Astrocyte (in vitro differentiated cells and primary cell): Measurements from ENCODE around the gene HIBADH. TPM values are rescaled to one million over a fixed set of nuclear protein-coding genes. Genes with fewer than 3 reads are reported as not detected.

Experiments used
- DNase-seq: peaks from one replicate; pipeline ENCODE4 v3.0.0-alpha.2; 2010; ENCODE audit warnings: low read depth
- FAIRE-seq: peaks from 2 replicates; lab custom pipeline; 2011; peaks lifted over from hg19 to GRCh38; lab: Jason Lieb, UNC
- H2AFZ ChIP-seq: 2 replicates; pipeline ENCODE4 v1.6.0; 2012; ENCODE audit warnings: low read depth, low read length, inconsistent platforms
- H3K27ac ChIP-seq: 2 replicates; pipeline ENCODE4 v1.5.1; 2011; ENCODE audit warnings: low read depth, low read length, inconsistent platforms
- H3K27me3 ChIP-seq: 2 replicates; pipeline ENCODE4 v1.6.0; 2011; ENCODE audit warnings: low read length, inconsistent platforms; ENCODE audit not compliant: insufficient read depth
- H3K36me3 ChIP-seq: 2 replicates; pipeline ENCODE4 v1.5.1; 2011; ENCODE audit warnings: low read length, inconsistent platforms; ENCODE audit not compliant: insufficient read depth
- H3K4me1 ChIP-seq: 2 replicates; pipeline ENCODE4 v1.5.1; 2011; ENCODE audit warnings: low read length, inconsistent platforms; ENCODE audit not compliant: insufficient read depth
- H3K4me2 ChIP-seq: 2 replicates; pipeline ENCODE4 v1.6.0; 2012; ENCODE audit warnings: low read length, inconsistent platforms
- H3K4me3 ChIP-seq: 2 replicates; pipeline ENCODE4 v1.5.1; 2011; ENCODE audit warnings: low read depth, mild to moderate bottlenecking, low read length, inconsistent platforms; ENCODE audit not compliant: insufficient read depth
- H3K79me2 ChIP-seq: 2 replicates; pipeline ENCODE4 v1.6.0; 2012; ENCODE audit warnings: mild to moderate bottlenecking, low read length, inconsistent platforms; ENCODE audit not compliant: insufficient read depth
- H3K9ac ChIP-seq: 2 replicates; pipeline ENCODE4 v1.6.0; 2012; ENCODE audit warnings: mild to moderate bottlenecking, low read length, inconsistent platforms
- H3K9me3 ChIP-seq: 2 replicates; pipeline ENCODE4 v1.5.1; 2012; ENCODE audit warnings: low read depth, mild to moderate bottlenecking, low read length, inconsistent platforms; ENCODE audit not compliant: insufficient read depth
- H4K20me1 ChIP-seq: 2 replicates; pipeline ENCODE4 v1.6.0; 2012; ENCODE audit warnings: low read length, inconsistent platforms; ENCODE audit not compliant: insufficient read depth
- H3K27ac Mint-ChIP-seq: one replicate; pipeline ENCODE4 v1.8.0; 2021; ENCODE audit warnings: mild to moderate bottlenecking, mixed read lengths; ENCODE audit not compliant: unreplicated experiment
- H3K27me3 Mint-ChIP-seq: one replicate; pipeline ENCODE4 v1.8.0; 2021; ENCODE audit warnings: low read depth, mixed read lengths; ENCODE audit not compliant: unreplicated experiment
- H3K36me3 Mint-ChIP-seq: one replicate; pipeline ENCODE4 v1.8.0; 2021; ENCODE audit warnings: low read depth, mixed read lengths; ENCODE audit not compliant: unreplicated experiment
- H3K4me1 Mint-ChIP-seq: one replicate; pipeline ENCODE4 v1.8.0; 2021; ENCODE audit warnings: low read depth, mixed read lengths; ENCODE audit not compliant: unreplicated experiment
- H3K4me3 Mint-ChIP-seq: one replicate; pipeline ENCODE4 v1.8.0; 2021; ENCODE audit warnings: mild to moderate bottlenecking, moderate library complexity, mixed read lengths; ENCODE audit not compliant: unreplicated experiment
- H3K9me3 Mint-ChIP-seq: one replicate; pipeline ENCODE4 v1.8.0; 2021; ENCODE audit warnings: mild to moderate bottlenecking, mixed read lengths; ENCODE audit not compliant: unreplicated experiment
- CTCF ChIP-seq: IDR thresholded peaks from 2 replicates; pipeline ENCODE4 v1.5.1; 2011; ENCODE audit warnings: low read depth, mild to moderate bottlenecking, inconsistent platforms, low read length, moderate library complexity; ENCODE audit not compliant: insufficient read depth
- EZH2 ChIP-seq: IDR thresholded peaks from 2 replicates; pipeline ENCODE4 v1.6.1; 2012; ENCODE audit warnings: mild to moderate bottlenecking, low read length, inconsistent platforms; ENCODE audit not compliant: insufficient read depth
- total RNA-seq: library from RNA; stranded (reverse); gene quantifications from 2 replicates; pipeline ENCODE4 v1.2.1, GENCODE V29; 2021

The HIBADH gene
- total RNA-seq, 1 donor from 2014 or later = 21.9 TPM

- no peaks in the 10 kb centered on the region for H3K36me3 ChIP-seq
- Mint-ChIP-seq H3K4me1 (peaks cover 40% of the 10 kb centered on the region), H3K27ac (no peak overlapping the region), H3K4me3 (no peak overlapping the region), H3K36me3 (no peaks in the 10 kb centered on the region), H3K27me3 (no peaks in the 10 kb centered on the region), H3K9me3 (no peaks in the 10 kb centered on the region)
- no peaks in the 10 kb centered on the region for H4K20me1 ChIP-seq
- no peaks in the 10 kb centered on the region for H3K79me2 ChIP-seq
- no peak overlapping the region for H3K9ac ChIP-seq
- peaks cover 21% of the 10 kb centered on the region for H3K4me1 ChIP-seq
- no peak overlapping the region for H2AFZ ChIP-seq
- H3K4me3 ChIP-seq = no peak overlapping the region
- H3K9me3 ChIP-seq = no peaks in the 10 kb centered on the region
- H3K4me2 ChIP-seq = no peak overlapping the region
- DNase-seq (no peak), FAIRE-seq (no peak)
- no peak for TF ChIP-seq CTCF
- TF ChIP-seq EZH2 = no peak
- H3K27ac ChIP-seq = no peak overlapping the region
- H3K27me3 ChIP-seq = no peaks in the 10 kb centered on the region
Measured at GRCh38 chr7:27607210-27607606, 55.5 kb downstream of the HIBADH start.

- Histone ChIP-seq H3K9ac (peak overlapping the region; percentile 35), H3K4me1 (peaks cover 21% of the 10 kb centered on the region)
Measured at GRCh38 chr7:27606270-27607209, 56.1 kb downstream of the HIBADH start.

More at GRCh38 chr7:27606270-27607209, 56.1 kb downstream of the HIBADH start:
- H3K27ac ChIP-seq = peak overlapping the region; percentile 63
- H3K27me3 Mint-ChIP-seq = no peaks in the 10 kb centered on the region
- TF ChIP-seq CTCF (no peak), EZH2 (no peak)
- H3K4me3 ChIP-seq = peak overlapping the region; percentile 21
- H3K9me3 ChIP-seq = no peaks in the 10 kb centered on the region
- H3K27ac Mint-ChIP-seq = no peak overlapping the region
- DNase-seq (peak; percentile 85), FAIRE-seq (peak; percentile 94)
- peak overlapping the region; percentile 76 for H3K4me2 ChIP-seq
- no peak overlapping the region for H2AFZ ChIP-seq
- no peaks in the 10 kb centered on the region for H3K36me3 Mint-ChIP-seq
- no peaks in the 10 kb centered on the region for H3K9me3 Mint-ChIP-seq
- peaks cover 40% of the 10 kb centered on the region for H3K4me1 Mint-ChIP-seq
- H4K20me1 ChIP-seq = no peaks in the 10 kb centered on the region
- H3K36me3 ChIP-seq = no peaks in the 10 kb centered on the region
- no peaks in the 10 kb centered on the region for H3K79me2 ChIP-seq
- H3K27me3 ChIP-seq = no peaks in the 10 kb centered on the region
- H3K4me3 Mint-ChIP-seq = peak overlapping the region; percentile 31
